GM23338 (cell line): ENCODE results near the gene GRID1. TPM values are rescaled to one million over a fixed set of nuclear protein-coding genes. Genes with fewer than 3 reads are reported as not detected.

Source experiments
- ATAC-seq: fragments of 200-7000 bp; cut with Tn5 transposase; 3 replicates; pipeline ENCODE4 v1.9.1; 2020
- DNase-seq: peaks from one replicate; pipeline ENCODE4 v3.0.0-alpha.2; 2015; ENCODE audit warnings: low spot score
- H2AFZ ChIP-seq: fragments of 200-600 bp; sonication (generic); 2 replicates; pipeline ENCODE4 v1.8.0; 2016; ENCODE audit warnings: antibody characterized with exemption, mild to moderate bottlenecking, moderate library complexity
- H3F3A ChIP-seq: fragments of 200-600 bp; sonication (generic); replicated peaks from 2 replicates; pipeline ENCODE4 v1.8.0; 2017; ENCODE audit warnings: antibody characterized with exemption, mixed run types, low read depth
- H3K27ac ChIP-seq: fragments of 200-600 bp; sonication (generic); 2 replicates; pipeline ENCODE4 v1.6.1; 2016; ENCODE audit warnings: low read depth
- H3K27me3 ChIP-seq: fragments of 200-600 bp; sonication (generic); 2 replicates; pipeline ENCODE4 v1.8.0; 2016; ENCODE audit warnings: mild to moderate bottlenecking, mixed run types, moderate library complexity; ENCODE audit not compliant: insufficient read depth
- H3K36me3 ChIP-seq: fragments of 200-600 bp; sonication (generic); 2 replicates; pipeline ENCODE4 v1.8.0; 2016; ENCODE audit warnings: mild to moderate bottlenecking; ENCODE audit not compliant: insufficient read depth
- H3K4me1 ChIP-seq: fragments of 200-600 bp; sonication (generic); 2 replicates; pipeline ENCODE4 v1.8.0; 2016; ENCODE audit warnings: mild to moderate bottlenecking, moderate library complexity; ENCODE audit not compliant: insufficient read depth
- H3K4me2 ChIP-seq: fragments of 200-600 bp; sonication (generic); 2 replicates; pipeline ENCODE4 v1.7.1; 2017; ENCODE audit warnings: mixed run types
- H3K4me3 ChIP-seq: fragments of 200-600 bp; sonication (generic); 2 replicates; pipeline ENCODE4 v1.6.1; 2016; ENCODE audit warnings: mixed run types
- H3K79me2 ChIP-seq: fragments of 200-600 bp; sonication (generic); replicated peaks from 2 replicates; pipeline ENCODE4 v1.8.0; 2017; ENCODE audit warnings: mild to moderate bottlenecking; ENCODE audit not compliant: insufficient read depth
- H3K9me2 ChIP-seq: fragments of 200-600 bp; sonication (generic); 2 replicates; pipeline ENCODE4 v1.8.0; 2017; ENCODE audit not compliant: insufficient read depth
- H4K20me1 ChIP-seq: fragments of 200-600 bp; sonication (generic); replicated peaks from 2 replicates; pipeline ENCODE4 v1.8.0; 2017; ENCODE audit warnings: mild to moderate bottlenecking; ENCODE audit not compliant: insufficient read depth
- H3K27ac Mint-ChIP-seq: 2 replicates; pipeline ENCODE4 v1.8.0; 2020; ENCODE audit warnings: inconsistent platforms, mild to moderate bottlenecking, moderate library complexity, mixed read lengths
- H3K27me3 Mint-ChIP-seq: 3 replicates; pipeline ENCODE4 v1.8.0; 2022; ENCODE audit warnings: low read depth, mild to moderate bottlenecking, moderate library complexity, mixed read lengths, inconsistent platforms; ENCODE audit not compliant: insufficient read depth, poor library complexity
- H3K36me3 Mint-ChIP-seq: 3 replicates; pipeline ENCODE4 v1.8.0; 2021; ENCODE audit warnings: low read depth, mild to moderate bottlenecking, inconsistent platforms, moderate library complexity, mixed read lengths
- H3K4me1 Mint-ChIP-seq: 3 replicates; pipeline ENCODE4 v1.8.0; 2020; ENCODE audit warnings: mild to moderate bottlenecking, inconsistent platforms, mixed read lengths
- H3K4me3 Mint-ChIP-seq: 3 replicates; pipeline ENCODE4 v1.8.0; 2021; ENCODE audit warnings: moderate library complexity, mild to moderate bottlenecking, inconsistent platforms, mixed read lengths
- H3K9me3 Mint-ChIP-seq: 3 replicates; pipeline ENCODE4 v1.8.0; 2020; ENCODE audit warnings: moderate library complexity, mild to moderate bottlenecking, inconsistent platforms, mixed read lengths
- CREB1 ChIP-seq: fragments of 250-450 bp; sonication (Bioruptor Pico); IDR thresholded peaks from 2 replicates; pipeline ENCODE4 v1.5.0; 2020; ENCODE audit warnings: low read depth, mild to moderate bottlenecking, moderate library complexity
- CTCF ChIP-seq, 2 experiments: fragments of 200-600 bp in 1 of 2; sonication (generic) in 1 of 2; conservative IDR thresholded peaks; 2 replicates each; pipeline versions ENCODE4 v1.5.1 to v1.6.1; 2016 to 2017; ENCODE audit warnings: antibody characterized with exemption in 2 of 2, low read depth in 2 of 2, mild to moderate bottlenecking in 2 of 2, moderate library complexity in 1 of 2
- ETS1 ChIP-seq: IDR thresholded peaks from 2 replicates; pipeline ENCODE4 v1.6.1; 2016; ENCODE audit warnings: antibody characterized with exemption
- EZH2phosphoT487 ChIP-seq: fragments of 200-600 bp; sonication (generic); IDR thresholded peaks from one replicate; pipeline ENCODE4 v1.8.1; 2018; ENCODE audit warnings: antibody characterized with exemption; ENCODE audit not compliant: unreplicated experiment
- NANOG ChIP-seq: IDR thresholded peaks from 2 replicates; pipeline ENCODE4 v1.6.1; 2016; ENCODE audit warnings: antibody characterized with exemption, borderline replicate concordance
- POLR2AphosphoS5 ChIP-seq: IDR thresholded peaks from 2 replicates; pipeline ENCODE4 v1.6.1; 2016; ENCODE audit warnings: antibody characterized with exemption, low read depth
- ZNF114 ChIP-seq: fragments of 250-450 bp; sonication (Bioruptor Pico); IDR thresholded peaks from 2 replicates; pipeline ENCODE4 v1.5.0; 2020; ENCODE audit warnings: mild to moderate bottlenecking, moderate library complexity
- polyA plus RNA-seq: library from polyadenylated mRNA; unstranded; fragments of >200 nt; fragmentation: Nextera tagmentation; extraction: Ambion mirVana; gene quantifications from 2 replicates; pipeline ENCODE4 v1.2.1, GENCODE V29; 2016
- total RNA-seq: library from RNA; depleted of rRNA; stranded (reverse); fragments of >200 nt; shearing (Covaris generic); gene quantifications from 2 replicates; pipeline ENCODE4 v1.2.3, GENCODE V29; 2014

The GRID1 gene
- total and polyA plus RNA-seq, 2 experiments from 2014 or later = 0.14 to 0.15 TPM

- H3K9me3 Mint-ChIP-seq = peaks cover 18% of the 10 kb centered on the region
- ATAC-seq (no peak), DNase-seq (no peak)
Observed at GRCh38 chr10:86269332-86269731, 97.3 kb downstream of the GRID1 start.

GRCh38 chr10:86267286-86268195 is 99.1 kb downstream of the GRID1 start:
- peaks cover 10% of the 10 kb centered on the region for H3K27me3 Mint-ChIP-seq
- no peak for DNase-seq
- peak; percentile 27 for ATAC-seq

More at GRCh38 chr10:86269332-86269731, 97.3 kb downstream of the GRID1 start:
- no peak overlapping the region for H3K27ac ChIP-seq
- TF ChIP-seq CTCF (conservative IDR thresholded peaks at IDR 0.05; ENCODE audit: low read depth in 2 of 2) (no peak), POLR2AphosphoS5 (no peak), CREB1 (no peak)
- Mint-ChIP-seq H3K4me3 (no peak overlapping the region), H3K27ac (no peak overlapping the region), H3K36me3 (no peaks in the 10 kb centered on the region), H3K27me3 (peaks cover 8% of the 10 kb centered on the region), H3K4me1 (no peaks in the 10 kb centered on the region)
- H3K4me1 ChIP-seq = no peaks in the 10 kb centered on the region
- no peak overlapping the region for H3K4me3 ChIP-seq
- H3K79me2 ChIP-seq = no peaks in the 10 kb centered on the region
- H4K20me1 ChIP-seq = no peaks in the 10 kb centered on the region
- H3F3A ChIP-seq = no peaks in the 10 kb centered on the region
- no peak overlapping the region for H2AFZ ChIP-seq
- H3K36me3 ChIP-seq = no peaks in the 10 kb centered on the region
- H3K4me2 ChIP-seq = no peak overlapping the region
- H3K27me3 ChIP-seq = no peaks in the 10 kb centered on the region
- H3K9me2 ChIP-seq = no peaks in the 10 kb centered on the region

More at GRCh38 chr10:86267286-86268195, 99.1 kb downstream of the GRID1 start:
- TF ChIP-seq ETS1 = no peak
- TF ChIP-seq EZH2phosphoT487 = no peak
- TF ChIP-seq NANOG = no peak
- TF ChIP-seq ZNF114 (CRISPR knock-in tag) = no peak
- H4K20me1 ChIP-seq = no peaks in the 10 kb centered on the region
- H3F3A ChIP-seq = no peaks in the 10 kb centered on the region
- no peak overlapping the region for H3K4me2 ChIP-seq
- H3K4me3 Mint-ChIP-seq = no peak overlapping the region
- H3K4me3 ChIP-seq = no peak overlapping the region
- no peaks in the 10 kb centered on the region for H3K36me3 Mint-ChIP-seq
- no peaks in the 10 kb centered on the region for H3K9me2 ChIP-seq
- H3K79me2 ChIP-seq = no peaks in the 10 kb centered on the region
- H3K4me1 ChIP-seq = peaks cover 4% of the 10 kb centered on the region; the same call in 1 of the 2 replicates
- H3K36me3 ChIP-seq = no peaks in the 10 kb centered on the region
- H3K9me3 Mint-ChIP-seq = peaks cover 15% of the 10 kb centered on the region
- no peak overlapping the region for H3K27ac Mint-ChIP-seq
- peaks cover 9% of the 10 kb centered on the region; the same call in 1 of the 2 replicates for H3K27me3 ChIP-seq
- H2AFZ ChIP-seq = no peak overlapping the region
- H3K27ac ChIP-seq = no peak overlapping the region
- H3K4me1 Mint-ChIP-seq = peaks cover 9% of the 10 kb centered on the region
